ENCODE measurements around the gene GRID2.

GRCh38 chr4:93781198-93781597 is 1477.4 kb downstream of the GRID2 start:
- no peak for TF ChIP-seq TAF1 (IDR thresholded peaks at IDR 0.05; ENCODE audit: low read depth)
- TF ChIP-seq POLR2AphosphoS5 (IDR thresholded peaks at IDR 0.05) = no peak
- TF ChIP-seq CTCF (IDR thresholded peaks at IDR 0.05; ENCODE audit: poor library complexity, severe bottlenecking) = no peak
- no peak for TF ChIP-seq EP300 (conservative IDR thresholded peaks at IDR 0.05; ENCODE audit: poor library complexity, severe bottlenecking)

All from neural cell (in vitro differentiated cells).